HG03378 (cell line): ENCODE measurements around the gene GNG14.
"Not testable (repeated sequence)": the region's sequence is repeated elsewhere in the genome, so short reads cannot be mapped to it uniquely, and the experiment has no call there.

Source experiments
- ATAC-seq: cut with Tn5 transposase; IDR thresholded peaks from one replicate; pipeline ENCODE4 v1.9.1; 2021; ENCODE audit warnings: mild to moderate bottlenecking, moderate library complexity; ENCODE audit not compliant: unreplicated experiment

The GNG14 gene

GRCh38 chr19:12695997-12696365, 8.2 kb downstream of the GNG14 start:
- peak; percentile 10 for ATAC-seq

GRCh38 chr19:12696366-12697335, 8.9 kb downstream of the GNG14 start, which contains the start of gene FBXW9:
Gene FBXW9, minus strand, starts transcription at chr19:12696631. Its CDS starts 50 bp downstream, at chr19:12696581.
- ATAC-seq, result peak; percentile 63

GRCh38 chr19:12697425-12697824, 9.6 kb downstream of the GNG14 start:
- not testable (repeated sequence) for ATAC-seq

- no peak for ATAC-seq
Measured at GRCh38 chr19:12698138-12698537, 10.3 kb downstream of the GNG14 start.

- ATAC-seq, result no peak
Measured at GRCh38 chr19:12701596-12702282, 13.9 kb downstream of the GNG14 start.

- no peak for ATAC-seq
Measured at GRCh38 chr19:12703046-12703445, 15.2 kb downstream of the GNG14 start.

GRCh38 chr19:12705169-12705568, 17.4 kb downstream of the GNG14 start:
- no peak for ATAC-seq

- no peak for ATAC-seq
Measured at GRCh38 chr19:12705654-12706331, 18.0 kb downstream of the GNG14 start.

- no peak for ATAC-seq
Measured at GRCh38 chr19:12706332-12706718, 18.5 kb downstream of the GNG14 start.

GRCh38 chr19:12708641-12709040, 20.8 kb downstream of the GNG14 start:
- ATAC-seq, result no peak

GRCh38 chr19:12711187-12711586, 23.4 kb downstream of the GNG14 start:
- ATAC-seq, result no peak

- not testable (repeated sequence) for ATAC-seq
Measured at GRCh38 chr19:12712077-12712476, 24.3 kb downstream of the GNG14 start.

GRCh38 chr19:12713304-12713703, 25.5 kb downstream of the GNG14 start:
- ATAC-seq, result not testable (repeated sequence)

- no peak for ATAC-seq
Measured at GRCh38 chr19:12715102-12715501, 27.3 kb downstream of the GNG14 start.

- no peak for ATAC-seq
Measured at GRCh38 chr19:12715929-12716328, 28.1 kb downstream of the GNG14 start.

GRCh38 chr19:12720296-12720695, 32.5 kb downstream of the GNG14 start:
- ATAC-seq, result no peak

GRCh38 chr19:12720851-12721655, 33.3 kb downstream of the GNG14 start:
- ATAC-seq, result no peak

GRCh38 chr19:12721656-12722565, 34.1 kb downstream of the GNG14 start:
- ATAC-seq, result no peak

- ATAC-seq, result peak; percentile 82
Measured at GRCh38 chr19:12722566-12723380, 35.0 kb downstream of the GNG14 start.
